HG03064 (cell line): ENCODE results near the gene ARSB.
"Not testable (repeated sequence)": the region's sequence is repeated elsewhere in the genome, so short reads cannot be mapped to it uniquely, and the experiment has no call there.

ENCODE experiments used
- ATAC-seq: cut with Tn5 transposase; IDR thresholded peaks from one replicate; pipeline ENCODE4 v1.9.1; 2021; ENCODE audit warnings: low read depth; ENCODE audit not compliant: unreplicated experiment

The ARSB gene

DNA sequence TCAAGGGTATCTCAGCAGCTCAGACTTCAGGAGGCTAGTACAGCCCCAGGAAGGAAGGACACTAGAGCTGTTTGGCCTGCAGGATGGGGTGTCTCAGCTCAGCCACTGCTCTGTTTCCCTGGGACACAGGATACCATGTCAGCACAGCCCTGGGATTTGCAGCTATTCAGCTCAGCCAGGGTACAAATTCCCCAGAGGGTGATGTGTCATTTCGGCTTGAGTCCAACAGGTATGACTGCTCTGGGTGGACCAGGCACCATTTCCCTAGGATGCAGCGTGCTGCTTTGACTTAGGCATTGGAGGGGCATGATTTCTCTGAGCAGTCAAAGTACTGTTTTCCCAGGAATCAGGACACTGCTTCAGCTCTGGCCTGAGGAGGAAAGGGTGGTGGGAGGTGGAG is 130.1 kb downstream of the ARSB start:
- ATAC-seq = no peak

DNA sequence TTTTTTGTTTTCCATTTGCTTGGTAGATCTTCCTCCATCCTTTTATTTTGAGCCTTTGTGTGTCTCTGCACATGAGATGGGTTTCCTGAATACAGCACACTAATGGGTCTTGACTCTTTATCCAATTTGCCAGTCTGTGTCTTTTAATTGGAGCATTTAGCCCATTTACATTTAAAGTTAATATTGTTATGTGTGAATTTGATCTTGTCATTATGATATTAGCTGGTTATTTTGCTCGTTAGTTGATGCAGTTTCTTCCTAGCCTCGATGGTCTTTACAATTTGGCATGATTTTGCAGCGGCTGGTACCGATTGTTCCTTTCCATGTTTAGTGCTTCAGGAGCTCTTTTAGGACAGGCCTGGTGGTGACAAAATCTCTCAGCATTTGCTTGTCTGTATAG is 133.2 kb downstream of the ARSB start:
- not testable (repeated sequence) for ATAC-seq

DNA sequence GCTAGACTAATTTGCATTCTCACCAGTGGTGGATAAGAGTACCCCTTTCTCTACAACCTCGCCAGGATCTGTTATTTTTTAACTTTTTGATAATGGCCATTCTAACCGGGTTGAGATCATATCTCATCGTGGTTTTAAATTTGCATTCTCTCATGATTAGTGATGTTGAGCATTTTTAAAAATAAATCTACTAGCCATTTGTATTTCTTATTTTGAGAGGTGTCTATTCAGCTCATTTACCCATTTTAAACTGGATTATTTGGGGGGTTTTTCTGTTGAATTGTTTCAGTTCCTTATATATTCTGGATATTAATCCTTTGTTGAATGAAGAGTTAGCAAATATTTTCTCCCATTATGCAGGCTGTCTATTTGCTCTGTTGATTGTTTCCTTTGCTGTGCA is 139.6 kb downstream of the ARSB start:
- ATAC-seq = no peak

DNA sequence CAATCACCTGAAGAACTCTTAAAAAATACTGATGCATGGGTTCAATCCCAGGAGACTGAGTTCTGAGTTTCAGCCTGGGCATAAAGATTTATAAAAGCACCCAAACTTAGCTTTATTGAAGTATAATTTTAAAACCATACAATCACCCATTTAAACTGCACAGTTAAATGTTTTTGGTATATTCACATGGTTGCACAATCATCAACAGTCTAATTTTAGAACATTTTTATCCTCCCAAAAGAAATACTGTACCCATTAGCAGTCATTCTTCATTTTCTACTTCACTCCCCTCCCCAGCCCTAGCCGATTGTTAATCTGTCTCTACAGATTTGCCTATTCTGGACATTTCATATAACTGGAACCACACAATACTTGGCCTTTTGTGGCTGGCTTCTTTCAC is 141.7 kb downstream of the ARSB start:
- no peak for ATAC-seq

DNA sequence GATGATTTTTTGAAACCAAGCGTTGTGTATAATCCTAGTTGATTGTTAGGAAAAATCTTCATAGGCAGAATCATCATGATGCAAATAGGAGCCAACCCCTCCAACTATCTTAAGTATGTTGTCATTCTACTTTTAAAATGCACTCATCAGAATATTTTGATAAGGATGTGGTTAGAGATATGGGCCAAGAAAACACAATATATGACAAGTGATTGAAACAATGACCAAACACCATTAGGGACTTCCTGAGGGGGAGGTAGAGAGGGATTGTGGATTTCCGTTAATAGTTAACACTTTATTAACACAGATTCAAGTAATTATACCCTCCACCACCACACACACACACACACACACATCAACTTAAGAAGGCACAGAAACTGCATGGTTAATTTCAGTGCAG is 143.3 kb downstream of the ARSB start:
- ATAC-seq = no peak

DNA sequence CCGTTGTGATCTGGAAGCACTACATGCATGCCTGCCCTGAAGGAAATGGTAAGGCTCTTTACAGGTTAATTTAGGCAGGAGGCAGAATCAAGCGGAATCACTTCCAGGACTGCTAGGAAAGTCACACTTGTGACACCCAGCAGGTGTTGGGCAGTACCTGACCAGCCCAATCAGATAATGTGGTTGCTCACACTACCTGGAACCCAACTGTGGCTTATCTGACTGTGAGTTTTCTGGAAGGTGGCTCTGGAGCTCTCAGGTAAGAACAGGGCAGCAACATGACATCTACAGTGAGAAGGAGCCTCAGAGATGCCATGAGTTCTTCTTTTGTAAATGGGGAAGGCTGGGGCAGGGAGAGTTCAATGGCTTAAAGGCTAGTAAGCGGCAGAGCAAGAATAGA is 146.4 kb downstream of the ARSB start:
- ATAC-seq = no peak

DNA sequence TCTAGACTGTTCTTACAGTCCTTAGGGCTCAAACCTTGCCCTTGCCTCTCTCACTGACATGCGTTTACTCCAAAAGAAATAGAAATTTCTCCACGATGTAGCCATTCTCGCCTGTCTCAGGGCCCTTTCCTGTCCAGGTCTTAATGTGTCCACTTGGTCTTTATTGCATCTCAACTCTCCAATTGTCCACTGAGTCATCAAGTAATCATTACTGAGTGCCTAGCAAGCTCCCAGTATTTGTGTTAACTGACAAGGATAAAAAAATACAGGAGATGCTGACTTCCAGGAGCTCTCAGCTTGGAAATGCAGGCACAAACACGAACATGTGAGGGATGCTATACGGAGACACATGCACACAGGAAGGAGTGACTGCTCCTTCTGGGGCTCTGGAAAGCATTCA is 147.3 kb downstream of the ARSB start:
- no peak for ATAC-seq

DNA sequence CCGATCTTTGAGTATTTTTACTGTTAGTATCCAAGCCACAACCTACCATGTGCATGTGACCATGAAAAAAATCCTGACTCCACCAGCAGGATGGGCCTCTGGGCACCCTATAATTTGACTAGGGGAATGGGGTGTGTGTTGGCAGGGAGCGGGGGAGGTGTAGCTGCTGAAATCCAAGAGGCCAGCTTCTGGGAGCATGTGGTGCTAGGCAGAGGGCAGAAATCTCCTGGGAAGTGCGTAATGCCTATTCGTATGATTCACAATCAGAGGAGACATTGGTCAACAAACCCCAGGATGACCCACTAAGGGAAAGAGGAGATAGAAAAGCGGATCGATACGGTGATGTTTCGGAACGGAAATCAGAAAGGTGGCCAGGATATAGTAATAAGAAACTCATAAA is 149.9 kb downstream of the ARSB start:
- ATAC-seq = no peak

DNA sequence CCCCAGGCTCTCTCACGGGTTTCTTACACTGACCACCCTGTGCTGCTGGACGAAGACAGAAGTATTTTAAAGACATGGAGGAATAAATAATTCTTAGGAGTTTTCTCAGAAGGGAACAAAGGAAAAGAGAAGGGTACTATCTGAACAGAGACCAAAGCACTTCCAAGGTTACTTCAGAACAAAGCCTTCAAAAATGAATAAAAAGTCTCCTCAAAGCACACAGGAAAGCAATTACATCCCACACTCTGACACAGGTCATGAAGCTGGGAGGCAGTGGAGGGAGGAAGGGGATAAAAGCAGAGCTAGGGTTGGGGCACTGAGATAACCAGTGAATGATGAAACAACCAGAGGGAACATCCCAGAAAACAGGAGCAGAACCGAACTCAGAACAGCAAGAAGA is 151.8 kb downstream of the ARSB start:
- ATAC-seq = no peak

DNA sequence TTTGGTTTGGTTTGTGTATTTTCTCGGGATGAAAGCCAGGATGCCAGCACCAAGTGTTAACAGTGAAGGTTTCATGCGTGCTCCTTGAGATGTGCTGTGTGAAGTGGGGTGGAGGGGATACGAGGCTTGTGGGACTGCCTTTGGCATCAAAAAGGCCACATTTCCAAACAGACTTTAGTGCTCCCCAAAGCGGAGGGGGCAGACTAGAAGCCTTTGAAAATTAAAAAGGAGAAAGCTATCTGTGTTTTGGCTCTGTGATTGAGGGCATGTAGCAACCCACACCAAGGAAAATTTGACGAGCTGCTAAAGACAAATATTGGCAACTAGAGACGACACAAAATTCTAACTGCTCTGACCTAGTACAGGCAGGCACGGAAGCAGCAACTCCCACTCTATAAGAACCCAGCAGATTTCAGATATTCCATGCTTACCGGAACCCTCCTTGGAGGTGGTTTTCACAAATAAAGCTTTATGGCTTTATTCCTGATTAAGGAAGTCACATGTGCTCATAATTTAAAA is 154.5 kb downstream of the ARSB start:
- ATAC-seq = no peak

DNA sequence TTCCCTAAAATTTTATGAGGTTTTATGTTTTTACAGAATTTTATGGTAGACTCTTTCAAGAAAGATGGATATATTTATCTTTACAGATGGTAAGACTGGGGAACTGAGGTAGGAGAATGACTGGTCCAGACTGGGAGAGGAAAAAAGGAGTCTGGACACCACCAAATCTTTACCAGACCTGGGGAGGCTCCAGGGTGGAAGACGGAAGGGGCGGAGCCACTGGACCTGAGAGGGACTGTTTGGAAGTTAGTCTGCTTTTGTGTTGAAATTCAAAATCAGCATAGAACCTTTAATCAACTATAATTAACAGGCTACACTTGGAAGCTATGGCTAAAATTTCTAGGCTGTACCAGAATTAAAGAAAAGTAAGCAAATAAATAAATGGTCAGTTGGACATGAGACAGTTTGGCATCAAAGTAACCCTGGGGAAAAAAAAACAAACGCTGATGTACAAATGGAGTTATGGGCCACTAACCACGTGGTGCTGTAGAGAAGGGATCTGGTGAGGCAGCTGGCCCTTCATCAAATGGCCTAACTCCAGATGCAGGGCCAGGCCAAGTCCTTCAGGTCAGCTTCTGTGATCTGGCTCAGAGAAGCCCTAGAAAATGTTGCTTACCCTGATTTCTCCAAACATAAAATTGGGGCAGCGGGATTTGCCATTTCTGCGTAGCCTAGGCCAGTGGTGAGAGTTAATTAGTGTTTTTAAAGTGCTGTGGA is 155.1 kb downstream of the ARSB start:
- ATAC-seq = no peak

DNA sequence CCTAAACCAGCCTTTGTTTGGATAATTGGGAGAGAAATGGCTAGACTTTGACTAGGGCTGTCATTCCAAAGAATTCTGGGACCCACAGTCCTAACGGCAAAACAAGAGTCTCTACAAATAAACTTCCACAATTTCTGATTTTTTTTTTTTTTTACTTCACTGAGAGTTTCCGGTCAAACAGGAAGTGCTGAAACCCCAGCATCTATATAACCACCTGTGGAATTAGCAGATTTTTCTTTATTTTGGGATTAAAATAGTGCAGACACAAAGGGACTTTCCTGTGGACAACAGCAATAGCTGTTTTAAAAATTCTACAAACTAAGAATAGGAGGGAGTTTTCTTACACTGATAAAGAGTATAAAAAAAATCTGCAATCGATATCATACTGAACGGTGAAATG is 157.4 kb downstream of the ARSB start:
- ATAC-seq = no peak

DNA sequence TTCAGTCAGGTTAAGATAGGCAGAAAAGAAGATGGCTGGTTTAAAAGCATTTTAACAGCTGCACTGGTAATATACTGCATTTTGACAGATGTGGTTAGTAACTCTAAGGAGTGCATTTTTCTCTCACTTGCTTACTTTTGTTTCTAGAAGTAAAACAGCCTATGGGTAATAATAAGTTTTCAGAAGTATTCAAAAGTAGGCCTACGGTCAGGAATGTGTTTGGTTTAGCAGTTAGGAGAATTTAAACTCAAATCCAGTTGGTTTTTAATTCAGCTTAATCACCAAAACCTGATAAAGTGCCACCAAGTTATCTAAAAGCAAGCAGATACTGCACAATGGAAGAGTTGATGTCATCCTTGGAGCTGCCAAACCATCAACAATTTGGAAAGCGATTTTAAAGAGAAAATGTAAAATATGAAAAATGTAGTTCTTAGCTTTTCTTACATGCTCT is 160.3 kb downstream of the ARSB start:
- ATAC-seq = no peak

DNA sequence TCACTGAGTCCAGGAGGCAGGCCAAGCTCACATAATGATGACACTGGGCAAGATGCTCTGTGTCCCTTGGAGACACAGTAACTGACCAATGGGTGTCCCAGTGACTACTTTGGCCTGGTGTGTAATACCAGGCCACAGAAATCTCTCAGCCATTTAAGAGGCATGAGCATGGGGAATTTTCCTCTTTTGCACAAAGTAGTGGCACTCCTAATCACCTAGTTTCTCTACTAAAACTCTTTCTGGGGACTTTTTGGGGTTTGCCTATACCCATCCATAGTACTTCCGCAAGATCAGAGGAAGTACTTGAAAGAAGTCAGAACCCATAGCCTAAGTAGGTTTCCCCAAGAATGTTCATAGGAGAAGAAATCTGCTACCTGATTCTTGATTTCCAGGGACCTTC is 161.9 kb downstream of the ARSB start:
- ATAC-seq = no peak

DNA sequence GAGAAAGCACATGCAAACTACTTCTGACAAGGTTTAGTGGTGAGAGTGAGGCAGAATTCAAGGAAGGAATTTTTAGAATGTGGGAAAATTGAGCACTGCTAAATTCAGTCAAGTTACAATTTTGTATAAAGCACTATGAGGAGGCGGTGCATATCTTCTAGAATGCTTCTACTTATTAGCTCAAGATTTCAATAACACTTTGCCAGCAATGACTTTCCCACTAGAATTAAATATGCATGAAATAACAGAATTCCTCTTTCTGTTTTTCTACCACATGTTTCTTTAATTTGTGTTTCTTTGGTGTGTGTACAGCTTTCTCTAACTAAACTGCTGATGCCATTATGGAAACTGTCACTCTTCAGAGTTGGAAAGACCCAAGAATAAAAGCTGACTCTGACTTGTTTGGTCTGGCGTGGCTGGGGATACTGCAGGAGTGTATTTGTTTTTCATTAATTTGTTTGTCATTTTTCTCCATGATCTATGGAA is 163.5 kb downstream of the ARSB start:
- no peak for ATAC-seq

DNA sequence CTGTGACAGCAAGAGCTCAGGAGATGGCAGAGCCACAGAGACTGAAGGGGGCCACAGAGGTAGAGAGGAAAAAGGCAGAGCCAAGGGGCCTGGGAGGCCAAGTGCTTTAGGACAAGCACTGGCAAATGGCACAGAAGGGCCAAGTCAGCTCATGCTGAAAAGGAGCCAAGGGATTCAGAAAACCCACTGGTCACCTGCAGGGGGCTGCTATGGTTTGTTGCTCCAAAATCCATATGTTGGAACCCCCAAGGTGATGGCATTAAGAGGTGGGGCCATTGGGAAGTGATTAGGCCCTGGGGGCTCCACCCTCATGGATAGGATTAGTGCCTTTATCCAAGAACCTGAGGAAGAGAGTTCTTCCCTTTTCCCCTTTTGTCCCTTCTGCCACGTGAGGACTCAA is 165.4 kb downstream of the ARSB start:
- ATAC-seq = no peak

DNA sequence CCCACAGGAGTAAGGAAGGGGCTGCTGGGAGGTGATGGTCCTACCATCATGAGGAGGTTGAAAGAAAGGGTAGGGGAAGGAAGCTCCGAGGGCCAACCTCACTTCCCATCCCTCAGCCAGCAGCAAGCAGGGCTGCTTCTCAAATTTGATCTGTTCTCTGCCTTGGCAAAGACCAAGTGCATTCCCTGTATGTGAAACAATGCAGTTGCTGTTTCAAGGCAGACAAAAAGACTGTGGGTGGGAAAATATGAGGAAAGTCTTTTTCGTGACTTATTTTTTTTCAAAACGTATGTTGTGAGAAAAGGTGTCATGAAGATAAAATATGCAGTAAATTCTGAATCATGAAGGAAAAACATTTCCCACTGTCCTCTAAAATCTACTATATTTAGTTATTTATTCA is 165.9 kb downstream of the ARSB start:
- no peak for ATAC-seq

DNA sequence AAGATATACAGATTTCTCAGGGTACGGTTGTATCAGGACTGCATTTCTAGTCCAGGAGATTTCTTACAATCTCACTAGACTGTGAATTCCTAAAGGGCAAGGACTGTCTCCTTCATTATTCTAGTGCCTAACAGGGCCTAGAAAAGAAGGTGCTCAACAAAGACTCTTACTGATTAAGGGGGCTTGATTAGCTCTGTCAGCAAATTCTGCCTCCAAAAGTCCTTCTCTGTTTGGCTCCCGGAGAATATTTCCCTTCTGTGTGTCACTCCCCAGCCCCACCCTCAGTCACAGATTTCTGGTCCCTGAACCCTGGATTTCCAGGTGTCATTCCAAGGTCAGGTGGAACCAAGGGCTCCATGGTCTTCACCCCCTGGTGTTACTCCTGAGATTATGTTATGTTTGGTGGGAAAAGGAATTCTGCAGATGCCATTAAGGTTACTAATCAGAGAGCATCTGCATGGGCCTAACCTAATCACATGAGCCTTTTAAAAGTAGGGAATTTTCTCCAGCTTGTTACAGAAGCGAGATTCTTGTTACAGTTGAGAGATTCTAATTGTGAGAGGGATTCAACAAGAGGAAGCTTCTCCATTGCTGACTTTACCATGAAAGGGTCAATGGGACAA is 168.9 kb downstream of the ARSB start:
- no peak for ATAC-seq

DNA sequence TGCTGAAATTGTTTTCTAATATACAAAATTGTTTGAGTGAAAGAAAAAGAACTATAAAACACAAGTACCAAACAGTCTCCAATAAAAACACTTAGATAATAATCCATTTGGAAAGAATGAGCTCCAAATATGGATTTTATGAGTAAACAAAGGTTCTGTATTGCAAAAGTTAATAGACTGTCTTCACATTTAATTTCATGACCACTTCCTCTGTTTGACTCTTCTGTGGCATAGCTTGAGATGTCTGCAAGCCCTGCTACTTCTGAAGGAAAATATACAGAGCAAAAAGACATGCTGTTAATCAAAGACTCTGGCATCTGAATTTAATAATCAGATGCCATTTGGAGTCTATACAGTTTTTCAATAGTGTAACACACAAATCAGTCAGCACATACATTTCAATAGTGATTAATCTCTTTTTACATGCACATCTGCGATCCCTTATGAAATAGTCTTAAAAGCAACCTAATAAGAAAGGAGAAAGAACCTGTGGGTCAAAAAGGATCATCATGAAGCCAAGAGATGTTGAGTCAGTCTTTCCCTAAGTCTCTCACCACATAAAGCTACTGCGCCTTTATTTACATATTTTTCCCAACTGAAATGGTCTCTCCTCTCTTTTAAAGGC is 171.1 kb downstream of the ARSB start:
- ATAC-seq = no peak

DNA sequence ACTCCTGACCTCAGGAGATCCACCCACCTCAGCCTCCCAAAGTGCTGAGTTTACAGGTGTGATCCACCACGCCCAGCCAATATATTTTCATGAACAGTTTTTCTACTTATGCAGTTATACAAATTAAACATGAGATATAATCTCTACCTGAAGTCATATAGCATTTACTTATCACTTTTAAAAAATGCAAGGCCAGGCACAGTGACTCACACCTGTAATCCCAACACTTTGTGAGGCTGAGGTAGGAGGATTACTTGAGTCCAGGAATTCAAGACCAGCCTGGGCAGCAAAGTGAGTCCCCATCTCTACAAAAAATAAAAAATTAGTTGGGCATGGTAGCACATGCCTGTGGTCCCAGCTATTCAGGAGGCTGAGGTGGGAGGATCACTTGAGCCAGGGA is 171.8 kb downstream of the ARSB start:
- ATAC-seq = no peak

DNA sequence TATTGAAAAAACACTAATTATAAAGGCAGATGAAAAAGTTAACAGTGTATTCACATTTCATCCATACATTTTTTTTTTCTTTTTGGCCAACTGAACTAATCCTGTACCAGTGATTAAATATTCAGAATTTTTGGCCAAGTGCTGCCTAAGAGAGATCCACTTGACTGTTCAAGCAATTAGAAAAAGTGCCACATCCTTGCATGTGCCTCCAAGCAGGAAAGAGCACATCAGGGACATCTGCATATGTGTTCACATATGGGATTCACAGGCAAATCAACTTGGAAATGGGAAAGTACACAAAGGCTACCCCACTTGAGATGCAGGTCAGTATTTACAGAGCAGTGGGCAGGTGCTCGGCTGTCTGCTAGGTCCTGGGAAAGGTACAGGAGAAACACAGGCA is 173.2 kb downstream of the ARSB start:
- no peak for ATAC-seq
